Activated CD4-positive, alpha-beta memory T cell treated with anti-CD3 and anti-CD28 coated beads for 36 hours (primary cell): ENCODE measurements around the gene METTL21C. TPM values are rescaled to one million over a fixed set of nuclear protein-coding genes. Genes with fewer than 3 reads are reported as not detected.

Experiments
- CTCF ChIA-PET: fragments of 350-600 bp; sonication (Branson Sonifier 250); formaldehyde crosslinking; loops from one replicate; lab custom pipeline; 2021; ENCODE audit warnings: antibody characterized with exemption, inconsistent platforms; lab: Charles Lee
- POLR2A ChIA-PET: fragments of 350-600 bp; sonication (Branson Sonifier 250); formaldehyde crosslinking; loops from one replicate; lab custom pipeline; 2021; ENCODE audit warnings: antibody characterized with exemption; lab: Charles Lee
- DNase-seq: peaks from one replicate; pipeline ENCODE4 v3.0.0-alpha.2; 2020
- H3K27ac Mint-ChIP-seq: one replicate; pipeline ENCODE4 v1.8.0; 2021; ENCODE audit warnings: mixed read lengths
- H3K27me3 Mint-ChIP-seq: one replicate; pipeline ENCODE4 v1.8.0; 2021; ENCODE audit warnings: mixed read lengths
- H3K36me3 Mint-ChIP-seq: one replicate; pipeline ENCODE4 v1.8.0; 2021; ENCODE audit warnings: mixed read lengths
- H3K4me1 Mint-ChIP-seq: one replicate; pipeline ENCODE4 v1.8.0; 2021; ENCODE audit warnings: low read depth, mixed read lengths
- H3K4me3 Mint-ChIP-seq: one replicate; pipeline ENCODE4 v1.8.0; 2021; ENCODE audit warnings: mild to moderate bottlenecking, mixed read lengths
- H3K9me3 Mint-ChIP-seq: one replicate; pipeline ENCODE4 v1.8.0; 2021; ENCODE audit warnings: mixed read lengths
- intact Hi-C: fragments of 100-400 bp; cut with micrococcal nuclease; formaldehyde crosslinking; loops from one replicate; pipeline ENCODE4 v1.15.1; 2023
- total RNA-seq, 2 experiments: library from RNA; stranded (reverse); gene quantifications; one replicate each; pipeline ENCODE4 v1.2.3, GENCODE V29; 2021

METTL21C gene
- total RNA-seq, 2 experiments from 2014 or later, result not detected

DNA sequence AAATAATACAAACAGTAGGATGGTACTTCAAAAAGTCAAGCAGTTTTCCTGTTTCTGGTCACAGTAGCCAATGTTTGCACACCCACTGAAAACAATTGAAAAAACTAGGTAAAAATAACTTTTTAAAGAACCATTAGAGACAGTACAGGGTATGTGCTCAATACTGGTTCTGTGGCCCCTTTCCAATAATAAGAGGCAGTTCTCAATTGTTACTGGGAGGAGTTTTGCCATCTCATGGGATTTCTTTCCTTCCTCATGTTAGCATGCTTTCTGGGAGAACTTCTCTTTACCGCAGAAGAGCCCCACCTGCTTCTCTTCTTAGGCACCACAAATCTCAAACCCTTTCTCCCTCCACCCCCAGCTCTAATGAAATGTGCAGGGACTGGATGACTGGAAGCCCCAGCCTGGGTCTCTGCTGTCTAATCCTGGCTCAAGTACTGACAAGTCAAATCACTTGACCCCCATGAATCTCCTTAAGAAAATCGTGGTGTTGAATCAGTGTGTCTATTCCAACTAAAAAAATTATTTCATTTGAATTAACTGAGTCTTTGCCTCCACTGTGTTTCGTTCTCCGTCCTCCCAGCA lies 14.6 kb downstream of the METTL21C start:
- intact Hi-C loops, result loop anchor here (5.0 kb wide), 1 partner anchor 167 kb away; the partner anchor contains the start of gene ERCC5
- Mint-ChIP-seq H3K4me3 (no peak overlapping the region), H3K27me3 (no peaks in the 10 kb centered on the region), H3K27ac (peak overlapping the region; percentile 69), H3K4me1 (peaks cover 22% of the 10 kb centered on the region), H3K36me3 (peaks cover 21% of the 10 kb centered on the region), H3K9me3 (no peaks in the 10 kb centered on the region)
- DNase-seq, result no peak
- ChIA-PET CTCF (no interaction called here), POLR2A (no interaction called here)

DNA sequence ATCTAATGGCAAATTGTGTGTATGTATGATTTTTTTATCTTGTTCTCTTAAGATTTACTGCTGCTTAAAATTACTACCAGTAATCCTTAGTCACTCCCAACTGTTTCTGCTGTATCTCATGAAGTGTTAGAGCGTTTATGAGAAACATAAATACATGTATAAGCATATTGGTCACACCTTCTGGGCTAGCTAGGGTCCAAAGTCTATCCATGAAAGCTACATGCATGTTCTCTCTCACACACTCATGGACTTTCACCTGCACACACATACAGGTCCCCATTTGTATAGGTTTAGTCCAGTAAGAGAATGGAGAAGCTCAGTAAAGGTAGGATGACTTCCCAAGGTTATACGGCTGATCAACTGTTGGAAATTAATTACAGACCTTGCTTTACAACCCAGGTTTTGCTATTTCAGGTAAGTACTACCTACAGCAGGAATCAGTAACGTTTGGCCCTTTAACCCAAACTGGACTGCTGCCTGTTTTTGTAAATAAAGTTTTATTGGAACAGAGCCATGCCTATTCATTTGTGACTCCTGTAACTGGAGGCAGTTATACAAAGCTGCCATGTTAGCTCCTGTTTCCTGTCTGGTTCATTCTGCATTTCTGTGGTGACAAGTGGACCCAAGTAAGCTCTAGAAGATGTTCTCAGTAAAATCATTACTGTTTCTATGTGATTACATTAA lies 15.3 kb downstream of the METTL21C start:
- CTCF ChIA-PET, result no interaction called here
- H3K4me1 Mint-ChIP-seq, result peaks cover 22% of the 10 kb centered on the region
- intact Hi-C loops, result loop anchor here (5.0 kb wide), 1 partner anchor 168 kb away; the partner anchor contains the start of gene ERCC5

DNA sequence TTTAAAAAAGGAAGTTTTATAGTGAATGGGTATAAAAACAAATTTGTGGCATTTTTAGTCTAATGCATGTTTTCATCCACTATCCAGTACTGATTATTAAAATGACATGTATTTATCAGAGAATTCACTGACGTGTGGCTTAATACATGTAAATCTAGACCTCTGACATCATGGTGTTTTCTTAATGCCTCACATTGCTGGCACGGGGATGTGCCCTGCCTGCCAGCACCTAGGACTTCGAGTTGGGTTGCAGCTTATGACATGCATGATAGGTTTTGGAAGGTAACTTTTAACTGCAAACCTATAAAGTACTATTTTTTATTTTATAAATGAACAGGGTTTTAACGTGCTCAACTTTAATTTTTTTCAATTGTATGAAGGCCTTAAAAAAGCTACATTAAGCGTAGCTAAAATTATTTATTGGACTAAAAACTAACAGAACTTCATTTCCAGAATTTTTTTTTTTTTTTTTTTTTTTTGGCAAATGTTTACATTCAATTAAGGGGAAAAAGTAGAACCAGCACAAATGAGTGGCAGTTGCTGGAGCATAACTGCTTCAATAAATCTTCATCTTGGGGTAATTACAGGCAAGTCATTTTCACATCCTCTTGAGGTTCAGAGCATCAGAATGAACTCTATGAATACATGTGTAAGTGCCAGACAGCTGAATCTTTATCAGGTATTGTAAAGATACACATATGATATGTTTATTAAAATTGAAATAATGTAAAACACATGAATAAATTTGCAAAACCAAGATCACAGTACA lies 16.3 kb downstream of the METTL21C start:
- H3K9me3 Mint-ChIP-seq, result no peaks in the 10 kb centered on the region
- intact Hi-C loops, result no loop called here
- DNase-seq, result no peak
- CTCF ChIA-PET, result no interaction called here
- peaks cover 22% of the 10 kb centered on the region for H3K4me1 Mint-ChIP-seq
- no peak overlapping the region for H3K4me3 Mint-ChIP-seq
- POLR2A ChIA-PET, result no interaction called here
- no peaks in the 10 kb centered on the region for H3K27me3 Mint-ChIP-seq
- no peak overlapping the region for H3K27ac Mint-ChIP-seq
- peaks cover 25% of the 10 kb centered on the region for H3K36me3 Mint-ChIP-seq

More for the DNA sequence above, 15.3 kb downstream of the METTL21C start:
- peak overlapping the region; percentile 24 for H3K27ac Mint-ChIP-seq
- no peaks in the 10 kb centered on the region for H3K9me3 Mint-ChIP-seq
- H3K27me3 Mint-ChIP-seq, result no peaks in the 10 kb centered on the region
- peaks cover 24% of the 10 kb centered on the region for H3K36me3 Mint-ChIP-seq
- no peak for DNase-seq
- no peak overlapping the region for H3K4me3 Mint-ChIP-seq
- POLR2A ChIA-PET, result no interaction called here

DNA sequence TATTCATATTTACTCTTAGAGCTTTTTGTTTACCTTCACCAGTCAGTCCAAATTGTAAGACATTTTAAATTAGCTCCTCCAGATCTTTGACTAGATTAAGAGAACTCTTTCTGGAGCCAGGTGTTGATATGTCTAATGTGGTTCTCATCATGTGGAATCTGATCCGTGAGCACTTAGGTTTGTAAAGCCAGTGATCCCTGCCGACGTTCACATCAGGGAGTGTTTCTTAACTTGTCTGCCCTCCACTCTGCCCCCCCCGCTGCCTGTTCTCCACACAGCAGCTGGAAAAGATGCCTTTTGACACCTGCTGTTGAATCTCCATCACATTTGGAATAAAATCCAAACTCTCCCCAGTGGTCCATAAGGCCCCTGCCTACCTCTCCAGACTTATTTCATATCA lies 17.7 kb downstream of the METTL21C start:
- CTCF ChIA-PET, result no interaction called here
- Mint-ChIP-seq H3K4me3 (no peak overlapping the region), H3K27me3 (no peaks in the 10 kb centered on the region), H3K9me3 (no peaks in the 10 kb centered on the region), H3K4me1 (peaks cover 13% of the 10 kb centered on the region), H3K27ac (no peak overlapping the region), H3K36me3 (peaks cover 36% of the 10 kb centered on the region)
- intact Hi-C loops, result no loop called here
- POLR2A ChIA-PET, result no interaction called here
- DNase-seq, result no peak

DNA sequence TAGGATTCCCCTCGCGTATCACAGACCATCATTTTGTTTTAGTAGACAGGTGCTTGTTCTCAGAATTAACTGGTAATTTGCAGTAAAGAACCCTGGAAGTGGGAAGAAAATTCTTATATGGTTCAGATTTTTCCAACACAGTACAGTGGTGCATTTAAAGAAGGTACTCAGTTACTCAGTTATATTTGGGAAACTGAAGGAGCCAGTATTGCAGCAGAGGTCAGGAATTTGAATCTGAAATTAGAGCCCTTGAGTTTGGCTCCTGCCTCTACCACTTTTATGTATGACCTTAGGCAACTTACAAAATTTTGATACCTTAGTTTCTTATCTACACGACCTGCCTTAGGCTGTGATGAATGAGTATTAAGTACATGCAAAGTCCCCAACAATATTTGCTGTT lies 19.7 kb downstream of the METTL21C start:
- H3K27ac Mint-ChIP-seq, result no peak overlapping the region
- peaks cover 44% of the 10 kb centered on the region for H3K36me3 Mint-ChIP-seq
- H3K27me3 Mint-ChIP-seq, result no peaks in the 10 kb centered on the region
- H3K9me3 Mint-ChIP-seq, result peaks cover 4% of the 10 kb centered on the region
- H3K4me1 Mint-ChIP-seq, result peaks cover under 1% of the 10 kb centered on the region
- POLR2A ChIA-PET, result no interaction called here
- intact Hi-C loops, result no loop called here
- H3K4me3 Mint-ChIP-seq, result no peak overlapping the region
- no peak for DNase-seq
- CTCF ChIA-PET, result no interaction called here

DNA sequence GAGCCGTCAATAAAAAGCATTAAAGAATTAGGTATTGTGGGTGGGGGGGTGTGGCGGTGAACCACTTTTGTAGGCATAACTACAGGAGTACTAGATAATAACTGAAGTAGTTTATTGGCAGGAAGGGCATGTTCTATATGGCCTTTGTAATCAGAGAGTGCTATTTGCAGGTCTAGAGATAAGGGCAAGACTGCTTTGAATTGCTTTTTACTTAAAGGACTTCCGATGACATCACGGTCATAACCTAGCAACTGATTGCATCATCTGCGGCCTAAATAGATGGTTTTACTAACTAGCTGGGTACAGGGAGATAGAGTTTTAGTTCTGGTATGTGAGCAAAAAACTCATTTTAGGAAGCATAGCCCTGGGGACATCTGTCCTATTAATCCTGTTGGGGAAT lies 24.7 kb downstream of the METTL21C start:
- H3K4me3 Mint-ChIP-seq, result no peak overlapping the region

DNA sequence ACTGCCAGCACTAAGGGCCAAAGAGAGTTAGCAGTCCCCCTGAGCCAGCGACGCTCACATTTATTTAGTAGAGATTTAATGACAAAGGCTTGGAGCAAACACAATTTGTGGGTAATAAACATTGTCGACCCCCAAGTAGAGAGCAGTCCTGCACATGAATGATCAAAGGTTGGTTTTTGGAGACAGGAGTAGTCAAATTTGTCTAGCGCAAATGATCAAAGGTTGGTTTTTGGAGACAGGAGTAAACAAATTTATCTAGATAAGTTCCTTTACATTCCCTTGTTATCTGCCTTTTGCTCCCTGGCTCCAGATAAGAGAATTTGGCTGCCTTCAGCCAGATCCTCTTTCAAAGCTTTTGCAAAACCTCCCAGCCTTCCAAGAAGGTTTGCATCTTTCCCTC lies 26.9 kb downstream of the METTL21C start:
- Mint-ChIP-seq H3K4me1 (no peaks in the 10 kb centered on the region), H3K4me3 (no peak overlapping the region), H3K27ac (no peak overlapping the region), H3K36me3 (peaks cover 66% of the 10 kb centered on the region), H3K27me3 (no peaks in the 10 kb centered on the region), H3K9me3 (peaks cover 26% of the 10 kb centered on the region)
- POLR2A ChIA-PET, result no interaction called here
- intact Hi-C loops, result no loop called here
- CTCF ChIA-PET, result no interaction called here
- DNase-seq, result no peak

More for the DNA sequence above, 24.7 kb downstream of the METTL21C start:
- Mint-ChIP-seq H3K36me3 (peaks cover 64% of the 10 kb centered on the region), H3K4me1 (no peaks in the 10 kb centered on the region), H3K27me3 (no peaks in the 10 kb centered on the region), H3K27ac (no peak overlapping the region), H3K9me3 (peaks cover 26% of the 10 kb centered on the region)
- POLR2A ChIA-PET, result no interaction called here
- intact Hi-C loops, result no loop called here
- CTCF ChIA-PET, result no interaction called here
- no peak for DNase-seq

DNA sequence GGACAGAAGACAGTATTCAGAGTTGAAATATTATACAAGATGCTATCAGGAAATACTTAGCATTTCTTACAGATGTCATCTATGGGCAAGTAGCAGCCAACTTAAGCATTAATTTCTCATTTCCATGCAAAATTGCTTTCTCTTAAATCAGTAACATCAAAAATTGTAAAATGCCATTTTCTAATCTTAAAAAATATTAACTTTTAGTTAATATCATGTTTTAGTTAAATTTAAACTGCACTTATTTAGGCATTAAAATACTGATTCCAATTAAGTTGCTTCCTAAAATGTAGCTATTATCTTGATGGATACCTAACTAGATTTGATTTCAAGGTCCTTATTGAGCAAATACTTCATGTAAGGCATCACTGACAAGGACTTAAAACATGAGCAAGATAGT lies 27.8 kb downstream of the METTL21C start:
- ChIA-PET POLR2A (no interaction called here), CTCF (no interaction called here)
- intact Hi-C loops, result no loop called here

DNA sequence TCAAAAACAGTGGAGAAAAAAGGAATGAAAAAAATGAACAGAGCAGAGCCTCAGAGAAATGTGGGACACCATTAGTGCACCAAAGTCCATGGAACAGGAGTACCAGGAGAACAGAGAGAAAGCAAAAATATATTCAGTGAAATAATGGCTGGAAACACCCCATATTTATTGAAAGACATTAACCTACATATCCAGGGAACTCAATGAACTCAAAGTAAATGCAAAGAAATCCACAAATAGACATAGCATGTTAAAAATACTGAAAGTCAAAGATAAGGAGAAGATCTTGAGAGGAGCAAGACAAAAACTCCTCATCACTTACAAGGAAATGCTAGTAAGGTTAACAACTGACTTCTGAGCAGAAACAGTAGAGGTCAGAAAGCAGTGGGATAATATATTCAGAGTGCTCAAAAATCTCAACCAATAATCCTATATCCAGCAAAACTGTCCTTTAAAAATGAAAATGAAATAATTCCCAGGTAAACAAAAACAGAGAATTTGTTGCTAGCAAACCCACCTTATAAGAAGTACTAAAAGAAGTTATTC lies 35.6 kb downstream of the METTL21C start:
- Mint-ChIP-seq H3K36me3 (peaks cover 40% of the 10 kb centered on the region), H3K27me3 (no peaks in the 10 kb centered on the region), H3K4me3 (no peak overlapping the region), H3K27ac (no peak overlapping the region), H3K9me3 (peaks cover 7% of the 10 kb centered on the region), H3K4me1 (no peaks in the 10 kb centered on the region)
- intact Hi-C loops, result no loop called here
- POLR2A ChIA-PET, result no interaction called here
- CTCF ChIA-PET, result interaction anchor here (1.3 kb wide), 1 partner anchor 68 kb away, joined by 4 read pairs; no protein-coding TSS in a partner anchor
- DNase-seq, result no peak

More for the DNA sequence above, 27.8 kb downstream of the METTL21C start:
- H3K27ac Mint-ChIP-seq, result no peak overlapping the region
- no peaks in the 10 kb centered on the region for H3K4me1 Mint-ChIP-seq
- H3K9me3 Mint-ChIP-seq, result peaks cover 26% of the 10 kb centered on the region
- DNase-seq, result no peak
- H3K27me3 Mint-ChIP-seq, result no peaks in the 10 kb centered on the region
- H3K36me3 Mint-ChIP-seq, result peaks cover 64% of the 10 kb centered on the region
- H3K4me3 Mint-ChIP-seq, result no peak overlapping the region

DNA sequence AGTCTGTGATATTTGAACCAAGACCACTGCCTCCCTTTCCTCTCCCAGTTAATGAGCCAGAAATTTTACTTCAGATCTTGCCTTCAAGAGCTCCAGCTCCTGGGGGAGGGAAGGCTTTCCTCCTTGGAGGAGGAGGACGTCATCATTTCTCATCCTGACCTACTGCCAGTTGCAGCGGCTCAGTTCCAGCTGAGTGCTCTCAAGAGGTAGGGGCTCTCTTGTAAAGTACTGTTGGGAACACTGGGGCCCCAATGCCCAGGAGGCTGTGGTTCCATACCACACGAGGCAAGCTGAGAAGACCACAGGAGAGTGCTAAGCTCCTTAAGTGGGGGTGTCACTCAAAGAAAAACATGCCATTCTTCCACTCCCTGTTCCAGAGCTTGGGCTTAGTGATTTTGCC lies 36.2 kb downstream of the METTL21C start:
- CTCF ChIA-PET, result interaction anchor here (1.3 kb wide), 1 partner anchor 67 kb away, joined by 4 read pairs; no protein-coding TSS in a partner anchor
- no peaks in the 10 kb centered on the region for H3K4me1 Mint-ChIP-seq

DNA sequence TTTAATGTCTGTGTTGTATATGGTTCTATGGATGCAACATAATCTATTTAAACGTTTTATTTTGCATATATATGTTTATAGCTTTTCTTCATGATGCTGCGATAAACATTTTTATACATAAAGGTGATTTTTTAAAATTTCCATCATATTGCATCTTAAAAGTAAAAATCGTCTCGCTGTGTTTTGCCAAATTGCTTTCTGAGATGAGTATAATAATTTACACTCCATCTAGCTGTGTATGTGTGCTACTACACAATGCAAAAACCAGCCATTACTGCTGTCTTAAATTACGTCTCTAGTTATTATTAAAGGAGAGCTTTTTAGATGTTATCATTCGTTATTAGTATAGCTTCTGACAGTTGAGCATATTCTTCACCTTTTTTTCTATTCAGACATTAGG lies 37.2 kb downstream of the METTL21C start:
- intact Hi-C loops, result no loop called here
- Mint-ChIP-seq H3K4me3 (no peak overlapping the region), H3K27me3 (no peaks in the 10 kb centered on the region), H3K4me1 (no peaks in the 10 kb centered on the region), H3K9me3 (peaks cover 7% of the 10 kb centered on the region), H3K36me3 (peaks cover 35% of the 10 kb centered on the region), H3K27ac (no peak overlapping the region)
- CTCF ChIA-PET, result interaction anchor here (1.2 kb wide), 1 partner anchor 116 kb away, joined by 3 read pairs; the partner anchor contains the start of gene TEX30
- DNase-seq, result no peak
- POLR2A ChIA-PET, result no interaction called here

More for the DNA sequence above, 36.2 kb downstream of the METTL21C start:
- H3K36me3 Mint-ChIP-seq, result peaks cover 35% of the 10 kb centered on the region
- H3K4me3 Mint-ChIP-seq, result no peak overlapping the region
- no peaks in the 10 kb centered on the region for H3K27me3 Mint-ChIP-seq
- POLR2A ChIA-PET, result no interaction called here
- peaks cover 7% of the 10 kb centered on the region for H3K9me3 Mint-ChIP-seq
- no peak overlapping the region for H3K27ac Mint-ChIP-seq
- intact Hi-C loops, result no loop called here
- DNase-seq, result no peak

DNA sequence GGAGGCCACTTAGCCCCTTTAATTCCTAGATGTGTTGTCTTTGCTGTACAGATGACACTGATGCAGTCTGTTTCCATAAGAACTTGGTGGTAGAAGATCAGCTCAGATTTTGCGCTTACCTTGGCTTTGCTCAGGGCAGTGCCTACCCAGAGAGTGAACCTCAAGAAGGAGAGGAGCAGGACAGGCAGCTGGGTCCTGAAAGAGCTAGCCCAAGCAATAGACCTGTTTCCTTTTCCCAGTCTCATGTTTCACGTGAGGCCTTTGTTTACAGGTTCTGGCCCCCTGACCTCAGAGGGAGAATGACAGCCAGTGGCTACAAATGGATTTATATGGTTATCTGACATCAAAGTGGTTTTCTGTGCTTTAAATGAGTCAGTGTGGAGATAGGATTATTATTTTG lies 40.1 kb downstream of the METTL21C start:
- H3K4me3 Mint-ChIP-seq, result no peak overlapping the region
- H3K36me3 Mint-ChIP-seq, result peaks cover 28% of the 10 kb centered on the region
- CTCF ChIA-PET, result no interaction called here
- POLR2A ChIA-PET, result no interaction called here
- no peak for DNase-seq
- peaks cover 2% of the 10 kb centered on the region for H3K4me1 Mint-ChIP-seq
- peaks cover 7% of the 10 kb centered on the region for H3K9me3 Mint-ChIP-seq
- H3K27ac Mint-ChIP-seq, result no peak overlapping the region
- H3K27me3 Mint-ChIP-seq, result no peaks in the 10 kb centered on the region
- intact Hi-C loops, result loop anchor here (5.0 kb wide), 1 partner anchor 62 kb away; no protein-coding TSS in a partner anchor
